DOHH2 (cell line): ENCODE measurements around the gene DOLK.

ENCODE experiments used
- CTCF ChIP-seq: fragments of 200-600 bp; sonication (generic); IDR thresholded peaks from one replicate; pipeline ENCODE4 v1.5.1; 2014; ENCODE audit warnings: antibody characterized with exemption, mild to moderate bottlenecking, low read depth, low read length; ENCODE audit not compliant: poor library complexity, severe bottlenecking
- EZH2phosphoT487 ChIP-seq: fragments of 200-600 bp; sonication (generic); IDR thresholded peaks from 2 replicates; pipeline ENCODE4 v1.6.1; 2017; ENCODE audit warnings: borderline replicate concordance, mild to moderate bottlenecking, antibody characterized with exemption, low read length, moderate library complexity, mixed read lengths

- TF ChIP-seq CTCF (no peak), EZH2phosphoT487 (no peak)
Observed at GRCh38 chr9:128918921-128919320, 28.5 kb downstream of the DOLK start.
